A172 (cell line): ENCODE data around the gene DOCK11. TPM values are rescaled to one million over a fixed set of nuclear protein-coding genes. Genes with fewer than 3 reads are reported as not detected.
A peak's percentile ranks its signal among the peaks of the same experiment; 100 is the strongest.

ENCODE experiments used
- DNase-seq: peaks from one replicate; pipeline ENCODE4 v3.0.0-alpha.2; 2015; ENCODE audit warnings: low spot score
- total RNA-seq: library from RNA; depleted of rRNA; stranded (reverse); fragments of >200 nt; shearing (Covaris generic); gene quantifications from 2 replicates; pipeline ENCODE4 v1.2.3, GENCODE V29; 2014

The DOCK11 gene
- total RNA-seq, 1 experiment from 2014 or later = 26.5 TPM

DNA sequence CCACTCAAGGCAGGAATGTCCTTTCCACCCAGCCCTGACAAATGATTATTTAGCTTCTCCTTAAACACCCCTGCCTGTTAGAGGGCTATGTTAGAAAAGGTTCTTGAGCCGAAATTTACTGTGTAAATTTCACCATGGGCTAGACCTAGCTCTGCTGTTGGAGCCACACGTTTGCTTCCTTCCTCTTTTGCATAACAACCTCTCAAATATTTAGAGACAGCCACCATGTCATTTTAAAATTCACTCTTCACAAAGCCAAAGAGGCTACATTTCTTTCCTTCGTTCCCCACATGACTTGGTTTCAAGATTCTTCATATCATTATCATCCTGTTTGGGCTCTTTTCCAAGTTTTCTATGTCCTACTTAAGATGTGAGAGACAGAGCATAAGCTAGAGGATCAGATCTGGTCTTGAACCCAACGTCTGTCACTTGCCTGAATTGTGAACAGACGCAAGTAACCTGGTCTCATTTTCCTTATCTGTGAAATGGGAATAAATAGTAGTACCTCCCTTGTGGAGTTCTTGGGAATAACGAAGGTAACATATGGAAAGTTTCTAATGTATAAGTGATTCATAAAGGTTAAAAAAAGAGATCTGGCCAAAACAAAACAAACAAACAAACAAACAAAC is 6.7 kb downstream of the DOCK11 start:
- no peak for DNase-seq

DNA sequence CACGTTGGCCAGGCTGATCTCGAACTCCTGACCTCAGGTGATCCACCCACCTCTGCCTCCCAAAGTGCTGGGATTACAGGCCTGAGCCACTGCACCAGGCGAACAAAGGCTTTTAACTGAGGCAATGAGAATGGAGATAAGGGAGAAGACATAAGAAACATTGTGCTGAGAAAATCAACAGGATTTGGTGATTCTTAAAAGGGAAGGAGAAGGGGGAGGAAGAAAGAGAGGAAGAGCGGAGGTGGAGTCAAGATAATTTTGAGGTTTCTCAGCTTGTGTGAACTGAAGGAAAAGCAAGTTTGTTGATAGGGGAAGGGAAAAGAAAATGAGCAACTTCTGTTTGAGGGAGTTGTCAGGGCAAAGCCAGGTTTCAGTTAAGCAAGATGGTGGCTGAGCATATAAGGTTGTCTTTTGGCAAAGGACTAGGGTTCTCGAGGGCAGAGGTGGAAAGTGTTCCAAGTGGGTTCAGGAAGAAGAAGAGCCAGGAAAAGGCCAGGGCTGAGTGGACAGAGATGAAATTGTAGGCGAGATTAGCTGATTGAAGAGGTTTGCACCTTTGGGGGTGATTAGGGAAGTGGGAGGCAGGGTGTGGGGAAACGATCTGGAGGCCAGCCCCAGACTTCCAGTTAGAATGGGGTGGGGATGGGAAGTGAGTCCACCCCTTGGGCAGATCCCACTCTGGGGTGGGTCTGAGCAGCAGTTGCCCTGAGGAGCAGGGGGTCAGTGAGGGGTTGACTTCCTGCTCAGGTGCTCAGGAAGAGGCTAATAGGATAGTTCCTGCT is 7.8 kb downstream of the DOCK11 start:
- no peak for DNase-seq

GRCh38 chrX:118504581-118504980 is 9.0 kb downstream of the DOCK11 start:
- DNase-seq = no peak

DNA sequence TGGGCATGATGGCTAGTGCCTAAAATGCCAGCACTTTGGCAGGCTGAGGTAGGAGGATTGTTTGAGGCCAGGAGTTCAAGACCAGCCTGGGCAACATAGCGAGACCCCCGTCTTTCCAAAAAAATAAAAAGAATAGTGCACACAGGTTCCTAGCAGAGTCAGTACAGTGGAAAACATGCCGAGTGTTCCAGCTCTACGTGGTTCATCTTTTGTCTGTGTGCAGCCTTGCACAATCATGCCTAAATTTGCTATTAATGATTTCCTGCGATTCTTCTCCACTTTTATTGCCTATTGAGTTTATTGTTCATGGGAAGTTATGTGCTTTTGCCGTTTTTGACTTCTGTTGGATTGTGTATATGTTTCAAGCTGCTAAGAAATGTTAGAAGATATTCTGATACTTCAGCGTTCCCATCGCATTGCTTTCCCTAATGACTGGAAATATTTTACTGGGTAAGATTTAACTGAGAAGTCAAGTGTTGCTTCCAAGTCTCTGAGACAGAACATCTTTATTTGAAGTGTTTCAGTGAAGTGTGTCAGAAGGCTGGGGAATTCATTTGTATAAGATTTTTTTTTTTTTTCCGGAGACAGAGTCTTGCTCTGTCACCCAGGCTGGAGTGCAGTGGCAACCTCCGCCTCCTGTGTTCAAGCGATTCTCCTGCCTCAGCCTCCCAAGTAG is 11.3 kb downstream of the DOCK11 start:
- no peak for DNase-seq

GRCh38 chrX:118507766-118508165 is 12.2 kb downstream of the DOCK11 start:
- DNase-seq = no peak

DNA sequence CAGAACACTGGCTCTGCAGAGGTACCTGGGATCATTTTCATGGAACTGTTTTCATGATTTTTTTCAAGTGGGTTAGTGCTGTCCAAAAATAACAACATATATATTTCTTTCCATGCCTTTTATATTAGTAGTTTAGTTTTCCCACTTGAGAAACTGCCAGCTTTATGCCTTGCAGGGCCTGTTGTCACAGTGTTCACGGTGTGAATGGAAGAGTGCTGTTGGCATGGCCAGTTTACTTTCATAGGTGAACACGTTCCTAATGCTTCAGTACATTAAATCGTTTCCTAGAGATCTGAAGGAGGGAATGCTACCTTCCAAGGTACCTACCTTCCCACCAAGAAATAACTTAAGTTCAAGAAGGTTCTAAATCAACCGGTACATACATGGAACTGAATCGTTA is 12.6 kb downstream of the DOCK11 start:
- DNase-seq = no peak

DNA sequence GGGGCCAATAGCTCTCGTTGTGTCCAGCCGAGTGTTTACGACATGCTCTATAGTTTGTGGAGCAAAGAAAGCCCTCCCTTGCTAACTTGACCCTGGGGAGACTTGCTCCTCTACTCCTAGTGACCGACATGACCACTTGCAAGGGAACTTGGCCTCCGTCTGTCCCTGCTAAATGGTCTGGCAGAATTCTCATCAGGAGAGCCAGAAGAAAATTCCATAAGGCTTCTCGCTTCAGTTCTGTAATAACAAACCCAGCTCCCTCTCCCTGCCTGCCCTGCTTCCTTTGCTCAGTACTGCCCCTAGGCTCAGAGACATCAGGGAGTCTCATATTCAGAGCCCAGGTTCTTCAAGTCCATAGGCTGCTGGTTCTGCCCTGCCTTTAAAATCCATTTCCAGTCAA is 13.0 kb downstream of the DOCK11 start:
- no peak for DNase-seq

DNA sequence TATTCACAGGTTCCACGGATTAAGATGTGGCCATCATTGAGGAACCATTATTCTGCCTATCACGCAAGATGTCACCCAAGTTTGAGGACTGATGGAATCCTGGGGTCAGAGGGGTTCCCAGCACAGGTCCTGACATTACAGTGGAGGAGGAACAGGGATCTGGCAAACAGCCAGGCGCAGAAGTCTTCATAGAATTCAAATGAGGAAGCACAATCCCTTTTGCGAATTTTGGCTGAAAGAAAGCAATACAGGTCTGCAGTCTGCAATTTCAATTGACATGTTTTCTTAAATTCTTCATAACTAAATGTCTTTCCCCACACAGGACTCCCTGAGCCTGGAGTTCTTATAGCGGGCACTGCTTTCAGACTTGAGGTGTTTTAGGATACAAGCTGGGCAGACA is 14.5 kb downstream of the DOCK11 start:
- no peak for DNase-seq

DNA sequence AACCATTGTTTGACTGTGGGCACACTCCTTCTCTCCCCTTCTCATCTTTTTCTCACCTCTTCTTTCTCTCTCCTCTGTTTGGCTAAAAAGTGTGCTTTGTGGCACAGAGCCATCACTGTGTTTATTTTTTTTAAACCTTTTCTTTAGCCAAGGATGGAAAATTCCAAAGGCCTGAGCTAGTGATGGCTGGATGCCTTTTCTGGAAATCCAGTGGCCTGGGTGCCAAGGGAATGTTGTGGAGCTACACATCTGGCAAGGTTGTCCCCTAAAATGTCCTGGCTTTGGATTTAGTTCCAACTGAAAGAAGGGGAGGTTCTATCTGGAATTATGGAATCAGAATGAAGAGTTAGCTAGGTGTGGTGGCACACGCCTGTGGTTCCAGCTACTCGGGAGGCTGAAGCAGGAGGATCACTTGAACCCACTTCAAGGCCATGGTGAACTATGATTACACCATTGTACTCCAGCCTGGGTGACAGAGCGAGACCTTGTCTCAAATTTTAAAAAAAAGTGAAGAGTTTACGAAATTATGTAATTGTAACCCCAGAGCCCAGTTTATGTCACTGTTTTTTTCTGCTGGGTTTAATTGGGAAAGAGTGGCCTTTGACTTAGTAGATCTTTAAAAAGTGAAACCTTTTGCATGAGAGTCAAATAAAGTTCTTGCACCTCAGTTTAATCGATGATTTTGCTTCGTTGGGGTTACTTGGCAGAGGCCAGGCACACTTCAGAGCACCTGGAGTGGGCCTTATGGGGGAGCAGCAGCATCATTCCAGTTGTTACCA is 17.7 kb downstream of the DOCK11 start:
- DNase-seq = no peak

GRCh38 chrX:118519411-118520215 is 24.0 kb downstream of the DOCK11 start:
- peak; percentile 22 for DNase-seq

GRCh38 chrX:118520216-118521206 is 24.9 kb downstream of the DOCK11 start:
- peak; percentile 12 for DNase-seq

DNA sequence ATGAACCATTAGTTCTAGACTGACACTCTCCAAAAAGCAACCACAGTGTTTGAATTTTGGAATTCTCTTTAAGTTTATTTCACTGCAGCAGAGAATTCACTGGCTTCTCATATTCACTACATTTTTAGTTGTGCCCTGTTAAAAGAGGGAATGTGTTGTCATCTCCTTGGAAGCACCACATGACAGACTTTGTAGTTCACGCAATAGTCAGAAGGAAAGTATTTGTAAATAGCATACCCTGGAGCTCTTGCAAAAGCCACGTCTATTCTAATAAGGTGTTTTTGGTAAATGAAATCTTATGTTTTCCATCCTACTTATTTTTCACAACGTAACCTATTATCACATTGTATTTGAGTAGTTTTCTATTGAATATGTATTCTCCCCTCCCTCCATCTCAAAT is 25.8 kb downstream of the DOCK11 start:
- no peak for DNase-seq

DNA sequence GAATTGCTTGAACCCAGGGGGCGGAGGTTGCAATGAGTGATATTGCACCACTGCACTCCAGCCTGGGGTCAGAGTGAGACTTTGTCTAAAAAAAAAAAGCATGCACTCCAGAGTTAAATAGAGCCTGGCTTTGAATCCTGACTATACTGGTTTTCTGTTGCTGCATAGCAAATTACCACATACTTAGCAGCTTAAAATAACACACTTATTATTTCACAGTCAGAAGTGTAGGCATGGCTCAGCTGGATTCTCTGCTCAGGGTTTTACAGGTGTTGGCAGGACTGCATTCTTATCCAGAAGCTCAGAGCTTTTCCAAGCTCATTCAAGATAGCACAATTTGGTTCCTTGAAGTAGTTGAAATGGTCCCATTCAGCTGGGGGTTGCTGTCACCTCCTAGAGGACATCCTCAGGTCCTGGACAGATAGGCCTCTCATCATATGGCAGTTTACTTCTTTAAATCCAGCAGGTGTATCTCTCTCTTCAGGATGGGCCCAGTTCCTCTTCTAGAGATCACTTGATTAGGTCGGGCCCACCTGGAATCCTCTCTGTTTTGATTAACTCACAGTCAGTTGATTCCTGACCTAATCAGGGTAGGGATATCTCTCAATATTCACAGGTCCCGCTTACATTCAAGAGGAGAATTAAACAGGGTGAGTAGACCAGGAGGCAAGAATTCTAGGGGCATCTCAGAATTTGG is 26.8 kb downstream of the DOCK11 start:
- no peak for DNase-seq

DNA sequence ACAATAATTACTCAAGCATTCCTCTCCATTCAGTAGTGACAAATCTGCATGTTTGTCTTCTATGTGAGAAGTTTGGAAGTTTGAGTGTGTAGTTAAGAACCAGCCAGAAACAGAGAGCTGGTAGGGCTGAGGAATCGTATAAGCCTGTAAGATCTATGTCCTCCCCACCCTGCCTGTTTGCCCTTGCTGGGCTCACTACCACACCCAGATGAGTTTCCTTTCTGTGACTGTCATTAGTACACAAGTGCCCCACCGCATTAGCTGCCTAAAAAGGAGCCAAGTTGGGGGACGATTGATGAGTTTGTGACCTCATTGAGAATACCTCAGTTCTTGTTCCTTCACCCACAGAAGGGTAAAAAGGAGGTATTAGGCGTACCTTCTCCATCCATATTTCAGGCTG is 28.3 kb downstream of the DOCK11 start:
- DNase-seq = no peak

DNA sequence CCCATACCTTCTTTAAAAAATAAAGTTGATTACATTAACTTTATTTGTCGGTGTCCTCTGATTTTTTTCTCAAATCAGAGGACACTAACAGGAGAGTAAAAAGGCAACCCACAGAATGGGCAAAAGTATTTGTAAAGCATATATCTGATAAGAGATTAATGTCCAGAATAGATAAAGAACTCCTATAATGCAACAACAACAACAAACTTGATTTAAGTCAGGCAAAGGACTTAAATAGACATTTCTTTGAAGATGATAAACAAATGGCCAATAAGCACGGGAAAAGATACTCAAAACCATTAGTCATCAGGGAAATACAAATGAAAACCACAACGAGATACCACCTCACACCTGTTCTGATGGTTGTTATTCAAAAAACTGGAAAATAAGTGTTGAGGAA is 28.7 kb downstream of the DOCK11 start:
- no peak for DNase-seq

GRCh38 chrX:118525174-118525730 is 29.6 kb downstream of the DOCK11 start:
- no peak for DNase-seq

DNA sequence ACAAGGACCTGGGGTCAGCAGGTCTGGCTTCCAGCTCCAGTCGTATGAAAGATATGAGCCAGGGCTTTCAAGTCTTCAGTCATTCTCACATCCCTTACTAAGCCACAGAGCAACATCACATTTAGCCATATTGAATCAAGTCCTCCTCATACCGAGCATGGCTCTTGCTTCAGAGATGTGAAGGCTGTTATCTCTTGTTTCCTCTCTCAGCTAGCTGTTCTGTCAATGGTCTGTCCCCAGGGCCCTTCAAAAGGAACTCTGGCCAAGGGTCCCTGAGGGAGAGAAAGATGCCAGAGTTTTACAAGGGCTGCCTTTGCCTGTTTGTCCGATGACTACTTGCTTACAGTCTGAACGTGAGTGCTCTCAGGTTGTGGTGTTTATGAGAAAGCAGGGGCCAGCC is 30.5 kb downstream of the DOCK11 start:
- no peak for DNase-seq

- DNase-seq = no peak
Measured at GRCh38 chrX:118528071-118528737, 32.6 kb downstream of the DOCK11 start.
